IPS-18a (cell line): Measurements from ENCODE around the gene PRR11.

Source experiments
- H3K27ac ChIP-seq: one replicate; pipeline ENCODE4 v1.5.1; 2013; ENCODE audit warnings: low read length
- H3K27me3 ChIP-seq: one replicate; pipeline ENCODE4 v1.6.1; 2013; ENCODE audit warnings: mild to moderate bottlenecking, low read length; ENCODE audit not compliant: control insufficient read depth, insufficient read depth
- H3K36me3 ChIP-seq: one replicate; pipeline ENCODE4 v1.6.1; 2013; ENCODE audit warnings: low read depth, low read length; ENCODE audit not compliant: control insufficient read depth
- H3K4me1 ChIP-seq: one replicate; pipeline ENCODE4 v1.6.1; 2013; ENCODE audit warnings: low read depth, low read length; ENCODE audit not compliant: control insufficient read depth
- H3K4me3 ChIP-seq: one replicate; pipeline ENCODE4 v1.5.1; 2013; ENCODE audit warnings: low read length
- H3K9ac ChIP-seq: one replicate; pipeline ENCODE4 v1.6.1; 2013; ENCODE audit warnings: mild to moderate bottlenecking, low read length, moderate library complexity
- H3K9me3 ChIP-seq: one replicate; pipeline ENCODE4 v1.6.1; 2013; ENCODE audit warnings: low read depth, low read length; ENCODE audit not compliant: control insufficient read depth

PRR11 gene

GRCh38 chr17:59155439-59156177 is at the start of gene PRR11:
PRR11 (plus strand) TSS chr17:59155746; CDS start chr17:59169753, 14,007 bp downstream.
- Histone ChIP-seq H3K4me3 (peak within 1 kb of the TSS; percentile 80), H3K36me3 (no peaks in the 10 kb centered on the region), H3K9me3 (no peaks in the 10 kb centered on the region), H3K27ac (peak within 1 kb of the TSS; percentile 95), H3K9ac (peak within 1 kb of the TSS; percentile 97), H3K4me1 (peaks cover 16% of the 10 kb centered on the region), H3K27me3 (no peaks in the 10 kb centered on the region)

GRCh38 chr17:59105852-59106462 is 49.6 kb upstream of the PRR11 start:
- H3K4me1 ChIP-seq = peaks cover 6% of the 10 kb centered on the region
- peak overlapping the region; percentile 39 for H3K27ac ChIP-seq
- peak overlapping the region; percentile 97 for H3K4me3 ChIP-seq
- peaks cover 19% of the 10 kb centered on the region for H3K36me3 ChIP-seq
- H3K27me3 ChIP-seq = no peaks in the 10 kb centered on the region
- H3K9me3 ChIP-seq = no peaks in the 10 kb centered on the region
- peak overlapping the region; percentile 88 for H3K9ac ChIP-seq

DNA sequence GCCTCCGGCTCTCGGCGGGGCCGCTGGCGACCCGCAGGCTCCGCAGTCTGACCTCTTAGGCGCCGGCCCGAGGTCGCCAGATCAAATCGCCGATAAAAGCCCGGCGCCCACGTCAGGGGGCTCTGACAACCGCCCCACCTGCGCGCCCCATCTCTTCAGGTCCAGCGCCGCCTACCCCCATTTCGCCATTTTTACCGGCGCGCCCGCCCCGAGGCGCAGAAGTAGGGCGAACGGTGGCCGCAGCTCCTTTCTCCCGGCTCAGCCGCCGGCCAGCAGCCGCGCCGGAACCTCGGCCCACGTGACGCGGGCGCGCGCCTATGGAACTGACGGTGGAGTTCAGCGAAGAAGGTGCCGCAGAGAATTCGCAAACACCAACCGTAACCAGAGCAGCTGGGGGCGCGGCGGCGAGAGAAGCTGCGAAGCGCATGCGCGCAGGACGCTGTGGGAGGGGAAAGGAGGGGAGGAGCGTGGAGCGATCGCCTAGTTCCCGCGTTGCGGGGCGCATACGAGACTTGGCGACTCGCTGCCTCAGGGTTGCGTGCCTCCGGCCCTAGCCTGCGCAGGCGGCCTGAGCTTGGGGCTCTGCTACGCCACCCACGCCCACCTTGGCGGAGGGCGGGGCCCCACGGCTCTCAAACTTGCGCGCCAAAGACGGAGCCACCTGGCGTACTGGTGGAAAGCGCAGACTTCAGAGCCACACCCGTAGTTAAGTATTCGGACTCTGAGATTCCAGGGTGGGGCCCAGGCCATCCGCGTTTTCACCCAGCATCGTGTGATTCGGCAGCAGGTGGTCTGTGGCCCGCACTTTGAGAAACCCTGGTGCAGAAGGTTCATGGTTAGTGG is 48.9 kb upstream of the PRR11 start, which contains the start of gene TRIM37:
Gene TRIM37 (minus strand): TSS at position 418 of the 843 bp plus-strand sequence. CDS start 419 bp downstream, outside the sequence.
- Histone ChIP-seq H3K36me3 (peaks cover 20% of the 10 kb centered on the region), H3K27ac (peak within 1 kb of the TSS; percentile 61), H3K9ac (peak within 1 kb of the TSS; percentile 88), H3K9me3 (no peaks in the 10 kb centered on the region), H3K27me3 (no peaks in the 10 kb centered on the region), H3K4me1 (peaks cover 6% of the 10 kb centered on the region), H3K4me3 (peak within 1 kb of the TSS; percentile 97)

- peak overlapping the region; percentile 97 for H3K4me3 ChIP-seq
- no peaks in the 10 kb centered on the region for H3K27me3 ChIP-seq
- peak overlapping the region; percentile 61 for H3K27ac ChIP-seq
- H3K36me3 ChIP-seq = peaks cover 21% of the 10 kb centered on the region
- peaks cover 6% of the 10 kb centered on the region for H3K4me1 ChIP-seq
- H3K9me3 ChIP-seq = no peaks in the 10 kb centered on the region
- H3K9ac ChIP-seq = peak overlapping the region; percentile 75
These were observed 48.3 kb upstream of the PRR11 start for GRCh38 chr17:59107306-59107670.

- H3K27me3 ChIP-seq = no peaks in the 10 kb centered on the region
- no peaks in the 10 kb centered on the region for H3K9me3 ChIP-seq
- peaks cover 6% of the 10 kb centered on the region for H3K4me1 ChIP-seq
- no peak overlapping the region for H3K9ac ChIP-seq
- H3K36me3 ChIP-seq = peaks cover 20% of the 10 kb centered on the region
- H3K27ac ChIP-seq = no peak overlapping the region
- no peak overlapping the region for H3K4me3 ChIP-seq
These were observed 47.0 kb upstream of the PRR11 start for GRCh38 chr17:59108400-59109102.

DNA sequence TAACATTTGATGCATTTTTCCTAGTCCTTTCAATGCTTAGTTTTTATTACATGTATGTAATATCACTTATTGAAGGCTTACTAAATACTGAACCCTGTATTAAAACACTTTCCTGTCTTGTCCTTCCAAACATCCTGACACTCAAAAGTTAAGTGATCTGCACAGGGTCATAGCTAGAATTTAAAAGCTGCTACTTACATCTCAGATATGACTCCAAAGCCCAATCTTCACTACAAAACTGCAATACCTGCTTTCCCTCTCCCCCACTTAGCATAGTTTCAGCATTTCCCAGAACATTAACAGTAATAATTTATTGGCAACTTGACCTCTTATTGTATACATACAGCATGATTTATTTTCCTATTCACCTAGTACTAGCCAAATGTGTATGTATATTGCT is 44.6 kb upstream of the PRR11 start:
- no peaks in the 10 kb centered on the region for H3K27me3 ChIP-seq
- H3K36me3 ChIP-seq = peaks cover 25% of the 10 kb centered on the region

GRCh38 chr17:59111539-59111938 is 44.0 kb upstream of the PRR11 start:
- Histone ChIP-seq H3K36me3 (peaks cover 25% of the 10 kb centered on the region), H3K27me3 (no peaks in the 10 kb centered on the region), H3K4me3 (no peak overlapping the region), H3K4me1 (no peaks in the 10 kb centered on the region), H3K27ac (no peak overlapping the region), H3K9me3 (no peaks in the 10 kb centered on the region), H3K9ac (no peak overlapping the region)

More for the DNA sequence above, 44.6 kb upstream of the PRR11 start:
- Histone ChIP-seq H3K4me3 (no peak overlapping the region), H3K4me1 (no peaks in the 10 kb centered on the region), H3K9ac (no peak overlapping the region), H3K9me3 (no peaks in the 10 kb centered on the region), H3K27ac (no peak overlapping the region)

- Histone ChIP-seq H3K4me1 (no peaks in the 10 kb centered on the region), H3K9ac (no peak overlapping the region), H3K9me3 (no peaks in the 10 kb centered on the region), H3K36me3 (peaks cover 34% of the 10 kb centered on the region), H3K27ac (no peak overlapping the region), H3K27me3 (no peaks in the 10 kb centered on the region), H3K4me3 (no peak overlapping the region)
These were observed 40.1 kb upstream of the PRR11 start for GRCh38 chr17:59115474-59115873.

DNA sequence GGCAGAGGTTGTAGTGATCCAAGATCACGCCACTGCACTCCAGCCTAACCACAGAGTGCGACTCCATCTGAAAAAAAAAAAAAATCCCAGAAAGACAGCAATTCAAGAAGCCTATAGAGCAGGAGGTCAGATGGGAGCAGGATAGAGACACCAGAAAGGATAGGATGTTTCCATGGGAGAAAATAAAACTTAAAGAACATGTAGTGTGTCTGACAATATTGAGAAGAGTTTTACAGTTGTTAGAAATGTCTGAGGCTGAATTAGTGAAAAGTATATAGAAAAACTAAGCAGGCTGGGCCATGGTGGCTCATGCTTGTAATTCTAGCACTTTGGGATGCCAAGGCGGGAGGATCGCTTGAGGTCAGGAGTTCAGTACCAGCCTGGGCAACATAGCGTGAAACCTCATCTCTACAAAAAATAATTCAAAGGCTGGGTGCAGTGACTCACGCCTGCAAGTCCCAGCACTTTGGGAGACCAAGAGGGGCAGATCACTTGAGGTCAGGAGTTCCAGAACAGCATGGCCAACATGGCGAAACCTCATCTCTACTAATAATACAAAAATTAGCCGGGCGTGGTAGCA is 33.6 kb upstream of the PRR11 start:
- H3K36me3 ChIP-seq = peaks cover 20% of the 10 kb centered on the region
- H3K27ac ChIP-seq = no peak overlapping the region
- no peak overlapping the region for H3K4me3 ChIP-seq

DNA sequence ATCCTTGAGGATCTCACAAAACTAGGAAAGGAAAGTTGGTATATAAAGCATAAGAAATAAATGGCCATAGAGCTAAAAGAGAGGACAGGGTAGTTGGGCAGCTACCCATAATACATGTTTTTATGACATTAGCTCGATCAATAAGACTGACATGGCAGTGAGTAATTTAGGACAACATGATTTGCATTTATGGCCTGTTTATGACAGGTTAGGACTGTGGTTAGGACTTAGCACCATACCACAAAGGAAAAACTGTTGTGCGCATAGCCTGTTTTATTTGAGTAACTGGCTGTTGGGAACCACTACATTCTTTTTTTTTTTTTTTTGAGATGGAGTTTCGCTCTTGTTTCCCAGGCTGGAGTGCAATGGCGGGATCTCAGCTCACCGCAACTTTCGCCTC is 30.9 kb upstream of the PRR11 start:
- H3K27ac ChIP-seq = no peak overlapping the region
- no peaks in the 10 kb centered on the region for H3K27me3 ChIP-seq
- no peaks in the 10 kb centered on the region for H3K9me3 ChIP-seq
- no peak overlapping the region for H3K9ac ChIP-seq
- peaks cover 18% of the 10 kb centered on the region for H3K36me3 ChIP-seq
- H3K4me1 ChIP-seq = no peaks in the 10 kb centered on the region
- no peak overlapping the region for H3K4me3 ChIP-seq

More for the DNA sequence above, 33.6 kb upstream of the PRR11 start:
- H3K27me3 ChIP-seq = no peaks in the 10 kb centered on the region
- H3K4me1 ChIP-seq = no peaks in the 10 kb centered on the region
- no peaks in the 10 kb centered on the region for H3K9me3 ChIP-seq
- H3K9ac ChIP-seq = no peak overlapping the region
